Stimulated activated CD4-positive, alpha-beta T cell treated with anti-CD3 and anti-CD28 coated beads, Interleukin-4, amount 100 ng/mL, for 48 hours (primary cell): ENCODE results near the gene MCHR1.

ENCODE experiments used
- DNase-seq, 2 donors: peaks; one replicate each; pipeline ENCODE4 v3.0.0-alpha.2; 2020; ENCODE audit warnings: low read depth in 2 of 2

The MCHR1 gene

DNA sequence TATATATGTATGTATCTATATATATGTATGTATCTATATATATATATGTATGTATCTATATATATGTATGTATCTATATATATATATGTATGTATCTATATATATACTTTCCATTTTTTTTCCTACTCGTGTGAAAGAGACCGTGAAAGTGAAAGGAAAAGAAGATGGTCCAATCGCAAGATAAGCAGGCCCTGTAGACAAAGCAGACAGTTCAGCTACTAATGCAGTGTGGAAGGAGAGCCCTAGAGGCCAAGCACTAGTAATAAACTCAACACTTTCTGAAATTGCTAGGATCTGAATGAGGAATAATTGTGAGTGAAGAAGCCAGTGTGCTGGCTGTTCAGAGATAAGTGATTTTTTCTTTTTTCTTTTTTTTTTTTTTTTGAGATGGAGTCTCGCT lies 47.2 kb downstream of the MCHR1 start:
- no peak for DNase-seq

DNA sequence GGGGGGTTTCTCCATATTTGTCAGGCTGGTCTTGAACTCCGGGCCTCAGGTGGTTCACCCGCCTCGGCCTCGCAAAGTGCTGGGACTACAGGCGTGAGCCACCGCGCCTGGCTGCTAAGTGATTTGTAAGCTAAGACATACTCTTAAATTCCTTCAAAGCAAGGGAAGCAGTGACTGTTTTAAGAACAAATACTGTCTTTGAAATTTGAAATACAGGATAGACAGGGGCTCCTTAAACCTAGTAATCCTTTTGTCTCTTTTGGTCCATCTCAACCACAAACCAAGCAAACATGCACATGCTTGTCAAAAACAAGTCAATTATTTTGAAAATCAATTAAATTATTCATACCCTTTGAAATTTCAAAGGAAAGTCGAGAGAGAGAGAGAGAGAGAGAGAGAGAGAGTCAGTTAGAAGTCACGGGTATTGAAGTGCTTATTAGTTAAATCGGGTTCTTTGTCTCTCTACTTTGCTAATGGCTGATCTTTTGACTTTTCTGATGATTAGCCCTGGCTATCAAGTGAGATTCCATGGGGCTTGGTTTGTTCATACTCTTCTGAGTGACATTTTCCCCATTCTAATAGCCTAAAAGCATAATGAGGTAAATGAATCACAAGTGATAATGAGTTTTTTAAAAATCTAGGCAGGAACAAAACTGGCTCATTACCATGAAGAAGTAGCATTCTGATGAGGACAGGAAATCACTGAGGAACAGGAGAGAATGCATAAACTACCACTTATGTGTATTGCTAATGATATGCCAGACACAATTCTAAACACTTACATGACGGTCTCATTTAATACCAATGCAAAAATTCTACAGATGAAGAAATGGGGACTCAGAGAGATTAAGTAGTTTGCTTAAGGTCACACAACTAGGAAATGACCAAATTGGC lies 48.0 kb downstream of the MCHR1 start:
- no peak for DNase-seq

DNA sequence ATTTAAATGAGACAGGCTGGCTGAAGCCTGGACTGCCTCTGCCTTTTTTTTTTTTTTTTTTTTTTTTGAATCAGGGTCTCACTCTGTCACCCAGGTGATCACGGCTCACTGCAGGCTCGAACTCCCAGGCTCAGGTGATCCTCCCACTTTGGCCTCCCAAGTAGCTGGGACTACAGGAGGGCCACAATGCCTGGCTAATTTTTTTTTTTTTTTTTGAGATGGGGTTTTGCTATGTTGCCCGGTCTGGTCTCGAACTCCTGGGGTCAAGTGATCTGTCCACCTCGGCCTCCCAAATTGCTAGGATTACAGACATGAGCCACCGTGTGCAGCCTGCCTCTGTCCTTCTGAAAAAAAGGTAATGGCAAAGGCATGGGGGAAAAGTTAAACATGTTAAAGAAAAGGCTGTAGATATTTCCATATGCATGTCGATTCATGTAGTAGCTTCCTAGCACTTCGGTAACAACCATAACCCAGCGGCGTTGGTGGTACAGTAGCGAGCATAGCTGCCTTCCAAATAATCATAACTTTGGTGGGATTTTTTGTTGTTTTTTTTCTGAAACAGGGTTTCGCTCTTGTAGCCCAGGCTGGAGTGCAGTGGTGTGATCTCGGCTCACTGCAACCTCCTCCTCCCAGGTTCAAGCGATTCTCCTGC lies 48.8 kb downstream of the MCHR1 start:
- DNase-seq: no peak

- peak in 1 of 2 donors; percentile 33 for DNase-seq
These were observed 49.5 kb downstream of the MCHR1 start for GRCh38 chr22:40728731-40729189.

DNA sequence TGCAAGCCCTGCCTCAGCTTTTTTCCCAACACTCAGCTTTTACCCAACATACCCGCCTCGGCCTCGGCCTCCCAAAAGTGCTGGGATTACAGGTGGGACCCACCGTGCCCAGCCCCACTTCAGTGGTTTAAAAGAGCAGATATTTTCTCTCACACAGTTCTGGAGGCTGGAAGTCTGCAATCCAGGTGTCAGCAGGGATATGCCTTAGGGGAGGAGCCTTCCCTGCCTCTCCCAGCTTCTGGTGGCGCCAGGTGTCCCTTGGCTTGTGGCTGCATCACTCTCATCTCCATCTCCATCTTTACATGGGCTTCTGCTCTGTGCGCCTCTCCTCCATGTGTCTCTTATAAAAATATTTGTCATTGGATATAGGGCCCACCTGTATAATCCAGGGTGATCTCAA lies 50.0 kb downstream of the MCHR1 start:
- no peak for DNase-seq
